Smooth muscle cell (in vitro differentiated cells): ENCODE measurements around the gene AASDHPPT. TPM values are rescaled to one million over a fixed set of nuclear protein-coding genes. Genes with fewer than 3 reads are reported as not detected.

Experiments used
- DNase-seq: peaks from one replicate; lab custom pipeline; 2025; ENCODE audit not compliant: unreplicated experiment; lab: John Stamatoyannopoulos, UW
- H2AFZ ChIP-seq: fragments of 200-600 bp; sonication (generic); 2 replicates; pipeline ENCODE4 v1.6.0; 2016; ENCODE audit warnings: antibody characterized with exemption, low read depth, mild to moderate bottlenecking
- H3F3A ChIP-seq: fragments of 200-600 bp; sonication (generic); 2 replicates; pipeline ENCODE4 v1.6.0; 2017; ENCODE audit warnings: antibody characterized with exemption, low read depth
- H3K27ac ChIP-seq: fragments of 200-600 bp; sonication (generic); 2 replicates; pipeline ENCODE4 v1.5.1; 2016; ENCODE audit warnings: low read depth, mild to moderate bottlenecking
- H3K27me3 ChIP-seq: fragments of 200-600 bp; sonication (generic); 2 replicates; pipeline ENCODE4 v1.6.1; 2016; ENCODE audit warnings: low read depth, mild to moderate bottlenecking
- H3K36me3 ChIP-seq: fragments of 200-600 bp; sonication (generic); 2 replicates; pipeline ENCODE4 v1.5.1; 2016; ENCODE audit warnings: low read depth
- H3K4me1 ChIP-seq: fragments of 200-600 bp; sonication (generic); 2 replicates; pipeline ENCODE4 v1.5.1; 2016; ENCODE audit warnings: low read depth
- H3K4me2 ChIP-seq: fragments of 200-600 bp; sonication (generic); 2 replicates; pipeline ENCODE4 v1.6.0; 2016; ENCODE audit warnings: mild to moderate bottlenecking
- H3K4me3 ChIP-seq: fragments of 200-600 bp; sonication (generic); 2 replicates; pipeline ENCODE4 v1.5.1; 2016; ENCODE audit warnings: mild to moderate bottlenecking
- H3K79me2 ChIP-seq: fragments of 200-600 bp; sonication (generic); 2 replicates; pipeline ENCODE4 v1.6.0; 2016; ENCODE audit warnings: low read depth, mild to moderate bottlenecking
- H3K9ac ChIP-seq: fragments of 200-600 bp; sonication (generic); 2 replicates; pipeline ENCODE4 v1.6.0; 2016; ENCODE audit warnings: low read depth
- H3K9me3 ChIP-seq: fragments of 200-600 bp; sonication (generic); replicated peaks from 2 replicates; pipeline ENCODE4 v1.5.1; 2016; ENCODE audit warnings: low read depth
- H4K20me1 ChIP-seq: fragments of 200-600 bp; sonication (generic); 2 replicates; pipeline ENCODE4 v1.6.0; 2016; ENCODE audit warnings: low read depth
- WGBS: methylation state at CpG from one replicate; pipeline ENCODE4 v1.1.7; 2016; ENCODE audit warnings: low lambda C conversion rate; 5-methylcytosine and 5-hydroxymethylcytosine counted together
- polyA plus RNA-seq: library from polyadenylated mRNA; unstranded; fragments of >200 nt; fragmentation: Nextera tagmentation; extraction: Ambion mirVana; gene quantifications from 2 replicates; pipeline ENCODE4 v1.2.1, GENCODE V29; 2016
- total RNA-seq: library from RNA; depleted of rRNA; stranded (reverse); fragments of >200 nt; gene quantifications from 2 replicates; pipeline ENCODE4 v1.2.3, GENCODE V29; 2014
- TF ChIP-seq, protein P1 (sequence below): fragments of 200-600 bp; sonication (generic); IDR thresholded peaks from 2 replicates; pipeline ENCODE4 v1.5.1; 2017; ENCODE audit warnings: borderline replicate concordance, mild to moderate bottlenecking, antibody characterized with exemption; ENCODE audit not compliant: insufficient read depth, poor library complexity, severe bottlenecking

AASDHPPT gene
- total and polyA plus RNA-seq, 2 experiments from 2014 or later, result 35.6 to 78.7 TPM

GRCh38 chr11:106121570-106122320, 44.3 kb downstream of the AASDHPPT start:
- no peak for DNase-seq
- Histone ChIP-seq H3K27me3 (peaks cover 10% of the 10 kb centered on the region), H2AFZ (no peak overlapping the region), H3F3A (no peaks in the 10 kb centered on the region), H3K4me1 (no peaks in the 10 kb centered on the region), H3K4me3 (no peak overlapping the region), H3K9me3 (no peaks in the 10 kb centered on the region), H3K27ac (no peak overlapping the region), H3K36me3 (no peaks in the 10 kb centered on the region), H3K79me2 (no peaks in the 10 kb centered on the region), H4K20me1 (no peaks in the 10 kb centered on the region), H3K9ac (no peak overlapping the region), H3K4me2 (no peak overlapping the region)
- WGBS, result 76% methylated on average over 6 of the region's 6 CpGs
- TF ChIP-seq, protein P1, sequence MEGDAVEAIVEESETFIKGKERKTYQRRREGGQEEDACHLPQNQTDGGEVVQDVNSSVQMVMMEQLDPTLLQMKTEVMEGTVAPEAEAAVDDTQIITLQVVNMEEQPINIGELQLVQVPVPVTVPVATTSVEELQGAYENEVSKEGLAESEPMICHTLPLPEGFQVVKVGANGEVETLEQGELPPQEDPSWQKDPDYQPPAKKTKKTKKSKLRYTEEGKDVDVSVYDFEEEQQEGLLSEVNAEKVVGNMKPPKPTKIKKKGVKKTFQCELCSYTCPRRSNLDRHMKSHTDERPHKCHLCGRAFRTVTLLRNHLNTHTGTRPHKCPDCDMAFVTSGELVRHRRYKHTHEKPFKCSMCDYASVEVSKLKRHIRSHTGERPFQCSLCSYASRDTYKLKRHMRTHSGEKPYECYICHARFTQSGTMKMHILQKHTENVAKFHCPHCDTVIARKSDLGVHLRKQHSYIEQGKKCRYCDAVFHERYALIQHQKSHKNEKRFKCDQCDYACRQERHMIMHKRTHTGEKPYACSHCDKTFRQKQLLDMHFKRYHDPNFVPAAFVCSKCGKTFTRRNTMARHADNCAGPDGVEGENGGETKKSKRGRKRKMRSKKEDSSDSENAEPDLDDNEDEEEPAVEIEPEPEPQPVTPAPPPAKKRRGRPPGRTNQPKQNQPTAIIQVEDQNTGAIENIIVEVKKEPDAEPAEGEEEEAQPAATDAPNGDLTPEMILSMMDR, result no peak

DNA sequence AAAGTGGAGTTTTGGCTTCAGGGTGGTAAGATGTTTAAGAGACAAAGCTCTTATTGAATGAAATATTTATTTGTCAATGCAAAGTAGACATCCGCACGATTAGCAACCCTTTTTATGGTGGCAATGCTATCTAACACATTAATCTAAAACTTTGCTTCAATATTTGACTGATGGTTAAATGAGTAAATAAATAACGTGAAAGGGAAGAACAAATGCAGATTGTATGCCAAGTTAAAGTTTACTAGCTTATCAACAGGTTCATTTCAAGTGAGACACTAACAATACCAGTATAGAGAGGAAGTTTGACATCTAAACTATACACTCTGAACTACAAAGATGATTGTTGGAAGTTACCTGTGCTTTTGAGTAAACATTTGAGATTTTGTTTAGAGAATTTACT, 50.1 kb downstream of the AASDHPPT start:
- Histone ChIP-seq H3K79me2 (no peaks in the 10 kb centered on the region), H3K4me1 (no peaks in the 10 kb centered on the region), H3K4me3 (no peak overlapping the region), H3K36me3 (no peaks in the 10 kb centered on the region), H3K9ac (no peak overlapping the region), H3K27ac (no peak overlapping the region), H3K4me2 (no peak overlapping the region), H3K27me3 (peaks cover 22% of the 10 kb centered on the region), H3K9me3 (no peaks in the 10 kb centered on the region), H4K20me1 (no peaks in the 10 kb centered on the region), H3F3A (no peaks in the 10 kb centered on the region), H2AFZ (no peak overlapping the region)
- 80% methylated on average over 3 of the region's 3 CpGs for WGBS
- no peak for DNase-seq
- TF ChIP-seq, protein P1, result no peak

GRCh38 chr11:106128740-106129139, 51.3 kb downstream of the AASDHPPT start:
- Histone ChIP-seq H3K4me1 (no peaks in the 10 kb centered on the region), H3K79me2 (no peaks in the 10 kb centered on the region), H3K4me3 (no peak overlapping the region), H3K4me2 (no peak overlapping the region), H3K9ac (no peak overlapping the region), H3K27ac (no peak overlapping the region), H3K36me3 (no peaks in the 10 kb centered on the region), H3F3A (no peaks in the 10 kb centered on the region), H3K9me3 (no peaks in the 10 kb centered on the region), H3K27me3 (peaks cover 22% of the 10 kb centered on the region), H4K20me1 (no peaks in the 10 kb centered on the region), H2AFZ (no peak overlapping the region)
- DNase-seq, result no peak
- TF ChIP-seq, protein P1, result no peak
- WGBS, result 84% methylated on average over 2 of the region's 2 CpGs

DNA sequence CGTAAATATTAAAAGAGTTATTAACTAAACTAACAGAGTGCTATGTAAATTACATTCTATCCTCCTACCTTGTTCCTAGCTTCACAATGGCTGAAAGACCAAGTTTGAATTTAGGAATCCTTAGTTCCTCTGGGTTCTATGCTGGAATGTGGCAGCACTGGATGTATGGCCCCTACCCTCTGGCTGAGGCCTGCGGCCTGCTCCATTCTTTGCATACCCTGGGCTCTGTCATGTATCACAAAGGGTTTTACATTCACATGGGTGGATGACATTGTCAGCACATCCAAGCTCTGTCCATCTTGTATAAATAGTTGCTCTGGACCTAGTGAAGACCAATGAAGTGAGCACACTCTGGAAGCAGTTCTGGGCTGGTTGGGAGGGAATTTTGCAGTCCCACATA, 54.5 kb downstream of the AASDHPPT start:
- Histone ChIP-seq H3K36me3 (no peaks in the 10 kb centered on the region), H3K27me3 (peaks cover 10% of the 10 kb centered on the region), H3K4me2 (no peak overlapping the region), H3K9ac (no peak overlapping the region), H3K4me1 (no peaks in the 10 kb centered on the region), H3F3A (no peaks in the 10 kb centered on the region), H3K27ac (no peak overlapping the region), H3K9me3 (no peaks in the 10 kb centered on the region), H3K4me3 (no peak overlapping the region), H2AFZ (no peak overlapping the region), H4K20me1 (no peaks in the 10 kb centered on the region), H3K79me2 (no peaks in the 10 kb centered on the region)
- DNase-seq, result no peak
- TF ChIP-seq, protein P1, result no peak
- 90% methylated on average over 2 of the region's 2 CpGs for WGBS
